PFSK-1 (cell line): ENCODE results near the gene ZNF540.

Experiments
- FOXP2 ChIP-seq: optimal IDR thresholded peaks from 2 replicates; pipeline ENCODE3; 2011; ENCODE audit warnings: borderline replicate concordance, control low read depth, inconsistent platforms; ENCODE audit not compliant: insufficient read depth; ENCODE audit errors: extremely low read length, extremely low read depth
- POLR2AphosphoS5 ChIP-seq: IDR thresholded peaks from 2 replicates; pipeline ENCODE4 v1.6.1; 2012; ENCODE audit warnings: low read depth, mild to moderate bottlenecking, control low read depth, low read length, moderate library complexity
- SIN3A ChIP-seq: IDR thresholded peaks from 2 replicates; pipeline ENCODE4 v1.6.1; 2012; ENCODE audit warnings: mild to moderate bottlenecking, low read length, moderate library complexity, borderline replicate concordance; ENCODE audit not compliant: insufficient read depth
- TAF1 ChIP-seq: IDR thresholded peaks from 2 replicates; pipeline ENCODE4 v1.6.1; 2012; ENCODE audit warnings: low read length, control low read depth, borderline replicate concordance; ENCODE audit not compliant: insufficient read depth
- TF ChIP-seq, protein P1 (sequence below), 2 experiments: IDR thresholded peaks; 2 replicates each; pipeline versions ENCODE4 v1.6.1 to v1.8.0; 2011 to 2012; ENCODE audit warnings: low read depth in 2 of 2, low read length in 2 of 2, control low read depth in 1 of 2, inconsistent platforms in 1 of 2, mild to moderate bottlenecking in 1 of 2, moderate library complexity in 1 of 2; ENCODE audit not compliant: insufficient read depth in 1 of 2

Gene ZNF540

DNA sequence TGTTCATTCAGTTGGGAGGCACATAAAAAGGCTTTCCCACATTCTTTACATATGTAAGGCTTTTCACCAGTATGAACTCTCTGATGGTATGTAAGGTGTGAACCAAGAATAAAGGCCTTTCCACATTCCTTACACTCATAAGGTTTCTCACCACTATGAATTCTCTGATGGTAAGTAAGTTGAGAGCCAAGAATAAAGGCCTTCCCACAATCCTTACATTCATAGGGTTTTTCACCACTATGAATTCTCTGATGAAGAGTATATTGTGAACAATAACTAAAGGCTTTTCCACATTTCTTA, 29.4 kb upstream of the ZNF540 start:
- TF ChIP-seq TAF1 (no peak), SIN3A (no peak), FOXP2 (no peak), POLR2AphosphoS5 (no peak)
- TF ChIP-seq, protein P1, sequence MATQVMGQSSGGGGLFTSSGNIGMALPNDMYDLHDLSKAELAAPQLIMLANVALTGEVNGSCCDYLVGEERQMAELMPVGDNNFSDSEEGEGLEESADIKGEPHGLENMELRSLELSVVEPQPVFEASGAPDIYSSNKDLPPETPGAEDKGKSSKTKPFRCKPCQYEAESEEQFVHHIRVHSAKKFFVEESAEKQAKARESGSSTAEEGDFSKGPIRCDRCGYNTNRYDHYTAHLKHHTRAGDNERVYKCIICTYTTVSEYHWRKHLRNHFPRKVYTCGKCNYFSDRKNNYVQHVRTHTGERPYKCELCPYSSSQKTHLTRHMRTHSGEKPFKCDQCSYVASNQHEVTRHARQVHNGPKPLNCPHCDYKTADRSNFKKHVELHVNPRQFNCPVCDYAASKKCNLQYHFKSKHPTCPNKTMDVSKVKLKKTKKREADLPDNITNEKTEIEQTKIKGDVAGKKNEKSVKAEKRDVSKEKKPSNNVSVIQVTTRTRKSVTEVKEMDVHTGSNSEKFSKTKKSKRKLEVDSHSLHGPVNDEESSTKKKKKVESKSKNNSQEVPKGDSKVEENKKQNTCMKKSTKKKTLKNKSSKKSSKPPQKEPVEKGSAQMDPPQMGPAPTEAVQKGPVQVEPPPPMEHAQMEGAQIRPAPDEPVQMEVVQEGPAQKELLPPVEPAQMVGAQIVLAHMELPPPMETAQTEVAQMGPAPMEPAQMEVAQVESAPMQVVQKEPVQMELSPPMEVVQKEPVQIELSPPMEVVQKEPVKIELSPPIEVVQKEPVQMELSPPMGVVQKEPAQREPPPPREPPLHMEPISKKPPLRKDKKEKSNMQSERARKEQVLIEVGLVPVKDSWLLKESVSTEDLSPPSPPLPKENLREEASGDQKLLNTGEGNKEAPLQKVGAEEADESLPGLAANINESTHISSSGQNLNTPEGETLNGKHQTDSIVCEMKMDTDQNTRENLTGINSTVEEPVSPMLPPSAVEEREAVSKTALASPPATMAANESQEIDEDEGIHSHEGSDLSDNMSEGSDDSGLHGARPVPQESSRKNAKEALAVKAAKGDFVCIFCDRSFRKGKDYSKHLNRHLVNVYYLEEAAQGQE (IDR thresholded peaks at IDR 0.05; ENCODE audit: insufficient read depth in 1 of 2, low read depth in 2 of 2, low read length in 2 of 2), result no peak

DNA sequence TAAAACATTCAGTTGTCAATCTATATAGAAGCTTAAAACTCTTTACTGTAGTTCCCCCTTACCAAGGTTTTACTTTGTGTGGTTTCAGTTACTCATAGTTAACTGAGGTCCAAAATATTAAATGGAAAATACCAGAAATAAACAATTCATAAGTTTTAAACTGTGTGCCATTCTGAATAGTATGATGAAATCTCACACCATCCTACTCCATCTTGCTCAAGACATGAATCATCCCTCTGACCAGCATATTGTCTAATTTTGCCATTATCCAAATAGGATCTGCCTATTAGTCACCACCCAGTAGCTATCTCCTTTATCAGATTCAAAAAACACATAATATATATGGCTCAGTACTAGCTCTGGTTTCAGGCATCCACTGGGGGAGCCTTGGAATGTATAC, 22.5 kb upstream of the ZNF540 start:
- TF ChIP-seq POLR2AphosphoS5 (no peak), SIN3A (no peak), FOXP2 (no peak), TAF1 (no peak)
- TF ChIP-seq, protein P1 (IDR thresholded peaks at IDR 0.05; ENCODE audit: insufficient read depth in 1 of 2, low read depth in 2 of 2, low read length in 2 of 2), result no peak

DNA sequence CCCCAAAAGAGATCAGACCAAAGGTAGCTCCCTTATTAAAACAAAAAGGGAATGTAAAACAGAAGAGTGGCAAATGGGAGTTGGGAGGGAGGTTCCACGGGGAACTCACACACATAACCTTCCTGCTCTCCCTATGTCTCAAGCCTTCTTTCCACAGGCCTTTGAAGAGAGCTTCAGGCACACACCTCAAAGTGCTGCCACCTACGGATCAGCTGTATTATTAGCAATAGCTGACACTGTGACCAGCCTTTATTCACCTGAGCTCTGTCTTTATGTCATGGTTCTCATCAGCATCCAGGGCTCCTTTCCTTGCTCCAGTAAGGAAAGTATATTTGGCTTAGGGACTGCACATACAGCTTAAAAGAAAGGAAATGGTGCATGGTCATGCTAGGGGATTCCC, 11.3 kb upstream of the ZNF540 start:
- TF ChIP-seq SIN3A (no peak), POLR2AphosphoS5 (no peak), FOXP2 (no peak), TAF1 (no peak)
- TF ChIP-seq, protein P1 (IDR thresholded peaks at IDR 0.05; ENCODE audit: insufficient read depth in 1 of 2, low read depth in 2 of 2, low read length in 2 of 2), result no peak

DNA sequence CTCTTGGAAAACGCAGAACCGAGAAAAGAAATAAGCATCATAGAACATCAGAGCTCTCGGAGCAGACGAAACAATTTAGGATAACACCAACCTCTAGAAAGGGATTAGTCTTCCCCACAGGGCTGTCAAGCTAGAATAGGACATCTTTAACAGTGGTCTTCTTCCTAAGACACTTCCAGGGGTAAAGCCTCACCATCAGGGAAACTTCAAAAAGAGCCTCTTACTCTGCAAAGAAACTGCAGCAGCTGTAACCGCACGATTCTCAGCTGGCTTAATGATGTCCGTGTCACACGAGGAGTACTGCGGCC, 726 bp upstream of the ZNF540 start:
- no peak for TF ChIP-seq FOXP2
- TF ChIP-seq POLR2AphosphoS5, result no peak
- no peak for TF ChIP-seq TAF1
- TF ChIP-seq, protein P1 (IDR thresholded peaks at IDR 0.05; ENCODE audit: insufficient read depth in 1 of 2, low read depth in 2 of 2, low read length in 2 of 2), result no peak
- no peak for TF ChIP-seq SIN3A

DNA sequence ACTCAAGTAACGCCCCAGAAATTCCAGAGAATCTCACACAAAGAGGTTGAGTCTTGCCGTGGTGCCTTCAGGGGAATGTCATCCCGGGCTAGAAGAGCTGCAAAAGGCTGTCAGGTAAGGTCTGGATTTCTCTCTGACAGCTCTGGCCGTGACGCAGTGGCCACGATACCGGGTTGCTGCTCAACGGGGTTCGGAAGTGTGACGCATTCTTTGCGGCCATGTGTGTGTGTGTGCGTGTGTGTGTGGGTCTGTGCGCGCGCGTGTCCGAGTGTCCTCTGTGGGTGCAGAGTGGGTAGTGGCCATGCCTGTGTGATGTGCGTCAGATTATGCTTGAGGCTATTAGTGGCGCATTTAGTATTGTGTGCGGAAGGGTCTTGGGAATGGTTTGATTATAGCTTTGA, 306 bp downstream of the ZNF540 start:
- no peak for TF ChIP-seq POLR2AphosphoS5
- TF ChIP-seq FOXP2, result peak; percentile 28
- TF ChIP-seq, protein P1 (IDR thresholded peaks at IDR 0.05; ENCODE audit: insufficient read depth in 1 of 2, low read depth in 2 of 2, low read length in 2 of 2), result no peak
- no peak for TF ChIP-seq TAF1
- peak; percentile 27; the same call in 1 of the 2 replicates for TF ChIP-seq SIN3A
